WTC11 (cell line): ENCODE results near the gene SYPL2. TPM values are rescaled to one million over a fixed set of nuclear protein-coding genes. Genes with fewer than 3 reads are reported as not detected.
A peak's percentile ranks its signal among the peaks of the same experiment; 100 is the strongest.

Experiments used
- ATF6 ChIP-seq: sonication (generic); formaldehyde crosslinking; IDR thresholded peaks from 2 replicates; pipeline ENCODE4 v1.8.1; 2023; ENCODE audit warnings: mild to moderate bottlenecking, missing genetic modification reagents
- CREB1 ChIP-seq: sonication (generic); formaldehyde crosslinking; IDR thresholded peaks from 2 replicates; pipeline ENCODE4 v1.8.0; 2023; ENCODE audit warnings: mild to moderate bottlenecking, missing genetic modification reagents
- EMX1 ChIP-seq: fragments of 250-450 bp; sonication (Bioruptor Pico); IDR thresholded peaks from 2 replicates; pipeline ENCODE4 v1.8.0; 2021; ENCODE audit warnings: mild to moderate bottlenecking
- ESRRA ChIP-seq: sonication (generic); formaldehyde crosslinking; IDR thresholded peaks from 2 replicates; pipeline ENCODE4 v1.8.1; 2022; ENCODE audit warnings: mild to moderate bottlenecking, missing genetic modification reagents, borderline replicate concordance
- FOXK1 ChIP-seq: sonication (generic); formaldehyde crosslinking; IDR thresholded peaks from 2 replicates; pipeline ENCODE4 v1.8.0; 2022; ENCODE audit warnings: mild to moderate bottlenecking, moderate library complexity, missing genetic modification reagents
- GABPB1 ChIP-seq: sonication (generic); formaldehyde crosslinking; IDR thresholded peaks from 2 replicates; pipeline ENCODE4 v1.8.1; 2023; ENCODE audit warnings: mild to moderate bottlenecking, missing genetic modification reagents
- GRHL2 ChIP-seq: fragments of 250-450 bp; sonication (Bioruptor Pico); IDR thresholded peaks from 2 replicates; pipeline ENCODE4 v1.8.0; 2022; ENCODE audit warnings: mild to moderate bottlenecking, moderate library complexity; ENCODE audit not compliant: insufficient replicate concordance, severe bottlenecking
- HMGXB4 ChIP-seq: sonication (generic); formaldehyde crosslinking; IDR thresholded peaks from 2 replicates; pipeline ENCODE4 v1.8.1; 2023; ENCODE audit warnings: mild to moderate bottlenecking, moderate library complexity, missing genetic modification reagents
- IRF2 ChIP-seq: sonication (generic); formaldehyde crosslinking; IDR thresholded peaks from 2 replicates; pipeline ENCODE4 v1.8.0; 2022; ENCODE audit warnings: low read depth, missing genetic modification reagents, borderline replicate concordance
- KAT7 ChIP-seq: sonication (generic); formaldehyde crosslinking; IDR thresholded peaks from 2 replicates; pipeline ENCODE4 v1.8.1; 2023; ENCODE audit warnings: missing genetic modification reagents, mild to moderate bottlenecking, borderline replicate concordance
- NFE2L1 ChIP-seq: sonication (generic); formaldehyde crosslinking; IDR thresholded peaks from 2 replicates; pipeline ENCODE4 v1.8.1; 2023; ENCODE audit warnings: missing genetic modification reagents
- NFYB ChIP-seq: sonication (generic); formaldehyde crosslinking; conservative IDR thresholded peaks from 2 replicates; pipeline ENCODE4 v1.8.0; 2022; ENCODE audit warnings: low read depth, missing genetic modification reagents
- OVOL2 ChIP-seq: fragments of 250-450 bp; sonication (Bioruptor Pico); IDR thresholded peaks from 2 replicates; pipeline ENCODE4 v1.9.0; 2021; ENCODE audit warnings: mild to moderate bottlenecking, borderline replicate concordance
- SP1 ChIP-seq: sonication (generic); formaldehyde crosslinking; conservative IDR thresholded peaks from 2 replicates; pipeline ENCODE4 v1.8.1; 2022; ENCODE audit warnings: missing genetic modification reagents
- TEAD1 ChIP-seq: sonication (generic); formaldehyde crosslinking; IDR thresholded peaks from 2 replicates; pipeline ENCODE4 v1.8.0; 2022; ENCODE audit warnings: mild to moderate bottlenecking, missing genetic modification reagents
- ZNF121 ChIP-seq: sonication (generic); formaldehyde crosslinking; IDR thresholded peaks from 2 replicates; pipeline ENCODE4 v1.8.0; 2023; ENCODE audit warnings: missing genetic modification reagents
- ZNF232 ChIP-seq: sonication (generic); formaldehyde crosslinking; IDR thresholded peaks from 2 replicates; pipeline ENCODE4 v1.8.0; 2022; ENCODE audit warnings: mild to moderate bottlenecking, missing genetic modification reagents
- ZNF416 ChIP-seq: fragments of 250-450 bp; sonication (Bioruptor Pico); IDR thresholded peaks from 2 replicates; pipeline ENCODE4 v1.9.0; 2021; ENCODE audit warnings: mild to moderate bottlenecking, inconsistent platforms
- ZSCAN18 ChIP-seq: fragments of 250-450 bp; sonication (Bioruptor Pico); IDR thresholded peaks from 2 replicates; pipeline ENCODE4 v2.1.2; 2022; ENCODE audit warnings: mild to moderate bottlenecking, moderate library complexity
- total RNA-seq: library from RNA; stranded (reverse); gene quantifications from 3 replicates; pipeline ENCODE4 v1.2.3, GENCODE V29; 2021
- TF ChIP-seq, protein P1 (sequence below): sonication (generic); formaldehyde crosslinking; IDR thresholded peaks from 2 replicates; pipeline ENCODE4 v1.8.0; 2022; ENCODE audit warnings: mild to moderate bottlenecking, missing genetic modification reagents
- TF ChIP-seq, protein P2 (sequence below): fragments of 250-450 bp; sonication (Bioruptor Pico); IDR thresholded peaks from 2 replicates; pipeline ENCODE4 v1.9.0; 2021; ENCODE audit warnings: mild to moderate bottlenecking

SYPL2 gene
- total RNA-seq, 1 experiment from 2014 or later = 3.7 TPM

DNA sequence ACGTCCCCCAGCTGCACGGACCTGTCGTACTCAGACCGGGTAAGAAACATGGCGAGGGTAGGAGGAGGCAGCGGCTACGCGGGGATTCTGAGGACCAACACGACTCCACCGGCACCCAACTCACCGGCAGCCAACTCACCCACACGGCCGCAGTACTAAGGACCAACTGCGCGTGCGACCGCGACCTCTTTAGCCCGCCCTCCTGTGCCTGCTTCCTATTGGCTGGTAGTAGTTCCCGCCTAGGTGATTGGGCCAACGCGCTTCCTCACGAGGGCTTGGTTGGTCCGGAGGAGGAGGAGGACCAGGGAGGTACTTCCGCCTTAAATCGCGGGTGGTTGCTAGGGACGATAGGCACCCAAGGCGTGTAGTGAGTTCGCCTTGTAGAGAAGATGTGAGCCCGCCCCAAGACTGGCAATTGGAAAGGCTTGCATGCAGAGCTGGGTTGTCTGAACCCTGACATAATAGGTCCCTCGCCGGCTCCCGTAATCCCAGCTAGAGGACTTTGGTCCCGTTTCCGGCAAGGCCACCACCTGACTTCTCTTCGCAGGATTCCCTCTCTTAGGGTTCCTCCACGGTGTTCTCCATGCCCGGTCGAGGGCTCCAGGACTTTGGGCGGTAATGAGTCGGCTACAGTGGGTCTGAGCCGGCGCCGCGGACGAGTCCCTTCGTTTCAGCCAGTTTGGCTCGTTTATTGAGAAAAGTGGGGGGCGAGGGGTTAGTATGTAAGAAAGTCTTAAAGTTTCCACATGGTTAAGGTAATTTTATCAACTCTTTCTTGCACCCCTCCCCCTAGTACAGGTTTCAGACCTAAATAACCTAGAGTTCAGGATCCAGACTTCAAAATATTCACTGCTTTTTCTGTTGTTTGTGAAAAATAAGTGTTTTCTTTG, 39.8 kb upstream of the SYPL2 start, which contains the start of gene PSMA5 (continued):
- TF ChIP-seq HMGXB4 (CRISPR knock-in tag) (0 out of 2 replicates have a peak, but pooled peaks have one; percentile 33), ZSCAN18 (CRISPR knock-in tag) (no peak), CREB1 (CRISPR knock-in tag) (no peak), TEAD1 (CRISPR knock-in tag) (peak; percentile 33), ZNF232 (peak; percentile 76; the same call in 1 of the 2 replicates), NFE2L1 (CRISPR knock-in tag) (no peak), ZNF121 (CRISPR knock-in tag) (no peak), GRHL2 (CRISPR knock-in tag) (no peak), FOXK1 (CRISPR knock-in tag) (peak; percentile 51; the same call in 1 of the 2 replicates), NFYB (CRISPR knock-in tag) (peak; percentile 93), GABPB1 (CRISPR knock-in tag) (peak; percentile 16; the same call in 1 of the 2 replicates), IRF2 (no peak), KAT7 (no peak), EMX1 (CRISPR knock-in tag) (no peak), OVOL2 (CRISPR knock-in tag) (no peak), ATF6 (no peak), SP1 (CRISPR knock-in tag) (peak; percentile 88), ZNF416 (CRISPR knock-in tag) (no peak), ESRRA (CRISPR knock-in tag) (no peak)
- TF ChIP-seq, protein P1, sequence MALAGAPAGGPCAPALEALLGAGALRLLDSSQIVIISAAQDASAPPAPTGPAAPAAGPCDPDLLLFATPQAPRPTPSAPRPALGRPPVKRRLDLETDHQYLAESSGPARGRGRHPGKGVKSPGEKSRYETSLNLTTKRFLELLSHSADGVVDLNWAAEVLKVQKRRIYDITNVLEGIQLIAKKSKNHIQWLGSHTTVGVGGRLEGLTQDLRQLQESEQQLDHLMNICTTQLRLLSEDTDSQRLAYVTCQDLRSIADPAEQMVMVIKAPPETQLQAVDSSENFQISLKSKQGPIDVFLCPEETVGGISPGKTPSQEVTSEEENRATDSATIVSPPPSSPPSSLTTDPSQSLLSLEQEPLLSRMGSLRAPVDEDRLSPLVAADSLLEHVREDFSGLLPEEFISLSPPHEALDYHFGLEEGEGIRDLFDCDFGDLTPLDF (CRISPR knock-in tag) = no peak
- TF ChIP-seq, protein P2, sequence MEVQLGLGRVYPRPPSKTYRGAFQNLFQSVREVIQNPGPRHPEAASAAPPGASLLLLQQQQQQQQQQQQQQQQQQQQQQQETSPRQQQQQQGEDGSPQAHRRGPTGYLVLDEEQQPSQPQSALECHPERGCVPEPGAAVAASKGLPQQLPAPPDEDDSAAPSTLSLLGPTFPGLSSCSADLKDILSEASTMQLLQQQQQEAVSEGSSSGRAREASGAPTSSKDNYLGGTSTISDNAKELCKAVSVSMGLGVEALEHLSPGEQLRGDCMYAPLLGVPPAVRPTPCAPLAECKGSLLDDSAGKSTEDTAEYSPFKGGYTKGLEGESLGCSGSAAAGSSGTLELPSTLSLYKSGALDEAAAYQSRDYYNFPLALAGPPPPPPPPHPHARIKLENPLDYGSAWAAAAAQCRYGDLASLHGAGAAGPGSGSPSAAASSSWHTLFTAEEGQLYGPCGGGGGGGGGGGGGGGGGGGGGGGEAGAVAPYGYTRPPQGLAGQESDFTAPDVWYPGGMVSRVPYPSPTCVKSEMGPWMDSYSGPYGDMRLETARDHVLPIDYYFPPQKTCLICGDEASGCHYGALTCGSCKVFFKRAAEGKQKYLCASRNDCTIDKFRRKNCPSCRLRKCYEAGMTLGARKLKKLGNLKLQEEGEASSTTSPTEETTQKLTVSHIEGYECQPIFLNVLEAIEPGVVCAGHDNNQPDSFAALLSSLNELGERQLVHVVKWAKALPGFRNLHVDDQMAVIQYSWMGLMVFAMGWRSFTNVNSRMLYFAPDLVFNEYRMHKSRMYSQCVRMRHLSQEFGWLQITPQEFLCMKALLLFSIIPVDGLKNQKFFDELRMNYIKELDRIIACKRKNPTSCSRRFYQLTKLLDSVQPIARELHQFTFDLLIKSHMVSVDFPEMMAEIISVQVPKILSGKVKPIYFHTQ = no peak
- TF ChIP-seq, all 79 proteins: peak for 16
